VCaP (cell line): ENCODE results near the gene MYT1.
"Not testable (repeated sequence)": the region's sequence is repeated elsewhere in the genome, so short reads cannot be mapped to it uniquely, and the experiment has no call there.

Experiments
- H3K27ac ChIP-seq: fragments of 450-650 bp; 2 replicates; pipeline ENCODE4 v1.5.1; 2017
- CTCF ChIP-seq: fragments of 450-650 bp; conservative IDR thresholded peaks from 2 replicates; pipeline ENCODE4 v1.5.1; 2017; ENCODE audit warnings: mild to moderate bottlenecking, moderate library complexity

The MYT1 gene

GRCh38 chr20:64186071-64186598, 21.9 kb downstream of the MYT1 start:
- no peak for TF ChIP-seq CTCF

GRCh38 chr20:64187213-64187612, 23.0 kb downstream of the MYT1 start:
- H3K27ac ChIP-seq: not testable (repeated sequence)

More at GRCh38 chr20:64186071-64186598, 21.9 kb downstream of the MYT1 start:
- no peak overlapping the region for H3K27ac ChIP-seq

GRCh38 chr20:64188091-64188490, 23.8 kb downstream of the MYT1 start:
- TF ChIP-seq CTCF: no peak
- no peak overlapping the region; the same call in 1 of the 2 replicates for H3K27ac ChIP-seq

- H3K27ac ChIP-seq: peak overlapping the region; percentile 28; the same call in 1 of the 2 replicates
- TF ChIP-seq CTCF: no peak
Observed at GRCh38 chr20:64188682-64189529, 24.7 kb downstream of the MYT1 start.

GRCh38 chr20:64189530-64189966, 25.3 kb downstream of the MYT1 start:
- H3K27ac ChIP-seq: peak overlapping the region; percentile 28; the same call in 1 of the 2 replicates
- TF ChIP-seq CTCF: no peak

- TF ChIP-seq CTCF: no peak
- H3K27ac ChIP-seq: no peak overlapping the region; the same call in 1 of the 2 replicates
Observed at GRCh38 chr20:64189986-64190385, 25.7 kb downstream of the MYT1 start.

- no peak for TF ChIP-seq CTCF
- H3K27ac ChIP-seq: no peak overlapping the region
Observed at GRCh38 chr20:64191002-64191401, 26.8 kb downstream of the MYT1 start.

GRCh38 chr20:64192406-64192805, 28.2 kb downstream of the MYT1 start:
- no peak for TF ChIP-seq CTCF
- H3K27ac ChIP-seq: no peak overlapping the region
